Inflammatory macrophage (primary cell): Measurements from ENCODE around the gene OLIG3.

Source experiments
- DNase-seq, 2 donors: peaks; one replicate each; pipeline ENCODE4 v3.0.0-alpha.2; 2020 to 2022
- total RNA-seq, 18 experiments: gene quantifications; one replicate each; lab custom pipeline; 2026; ENCODE audit warnings: mixed read lengths in 6 of 18, inconsistent platforms in 2 of 18; lab: John Stamatoyannopoulos, UW

The OLIG3 gene
- 0 to 0.06 (median 0) reads per million in 18 experiments for total RNA-seq

DNA sequence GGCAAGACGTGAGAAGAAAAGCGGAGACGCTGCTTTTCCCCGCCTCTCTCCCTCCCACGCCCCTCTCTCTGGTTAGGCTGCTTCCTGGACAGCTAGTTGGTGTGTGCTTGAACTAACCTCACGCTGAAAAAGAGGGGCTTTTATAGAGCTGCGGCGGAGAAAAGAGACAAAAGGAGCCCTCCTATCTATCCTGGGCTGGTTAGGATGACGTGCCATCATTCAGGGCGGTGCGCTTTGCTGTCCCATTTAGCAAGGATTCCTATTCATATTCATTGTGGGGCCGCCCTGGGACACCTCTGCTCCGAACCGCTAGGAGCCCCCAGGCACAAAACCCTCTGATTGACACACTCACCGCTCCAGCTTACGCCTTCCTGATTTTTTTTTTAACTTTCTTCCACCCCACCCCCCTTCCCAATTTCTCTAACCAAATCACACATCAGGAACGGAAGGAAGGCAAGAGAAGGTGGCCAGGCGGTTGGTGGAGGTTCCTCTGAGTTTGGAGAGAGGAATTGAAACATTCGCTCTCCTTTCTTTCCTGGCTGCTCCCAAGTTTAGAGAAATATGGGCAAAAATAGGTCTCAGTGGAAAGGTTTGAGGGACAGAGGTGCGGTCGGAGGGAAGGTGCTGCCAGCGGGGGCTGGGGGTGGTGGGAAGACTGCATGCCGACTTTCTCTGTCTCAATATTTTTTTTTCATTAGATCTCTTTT, at the start of gene OLIG3:
Gene OLIG3, minus strand, starts transcription at position 114 of the 707 bp plus-strand sequence. CDS start 224 bp downstream, outside the sequence.
- DNase-seq = no peak

- DNase-seq = no peak
Observed at GRCh38 chr6:137543114-137543513, 48.9 kb upstream of the OLIG3 start.

DNA sequence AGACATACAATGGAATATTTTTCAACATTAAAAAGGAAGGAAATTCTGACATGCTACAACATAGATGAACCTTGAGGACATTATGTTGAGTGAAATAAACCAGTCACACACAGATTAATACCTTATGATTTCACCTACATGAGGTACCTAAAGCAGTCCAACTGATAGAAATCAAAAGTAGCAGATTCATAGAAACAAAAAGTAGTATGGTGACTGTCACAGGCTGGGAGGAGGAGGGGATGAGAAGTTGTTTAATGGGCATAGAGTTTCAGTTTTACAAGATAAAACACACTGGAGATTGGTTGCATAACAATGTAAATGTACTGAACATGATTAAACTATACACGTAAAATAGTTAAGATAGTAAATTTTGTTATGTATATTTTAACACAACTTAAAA, 48.5 kb upstream of the OLIG3 start:
- no peak for DNase-seq

DNA sequence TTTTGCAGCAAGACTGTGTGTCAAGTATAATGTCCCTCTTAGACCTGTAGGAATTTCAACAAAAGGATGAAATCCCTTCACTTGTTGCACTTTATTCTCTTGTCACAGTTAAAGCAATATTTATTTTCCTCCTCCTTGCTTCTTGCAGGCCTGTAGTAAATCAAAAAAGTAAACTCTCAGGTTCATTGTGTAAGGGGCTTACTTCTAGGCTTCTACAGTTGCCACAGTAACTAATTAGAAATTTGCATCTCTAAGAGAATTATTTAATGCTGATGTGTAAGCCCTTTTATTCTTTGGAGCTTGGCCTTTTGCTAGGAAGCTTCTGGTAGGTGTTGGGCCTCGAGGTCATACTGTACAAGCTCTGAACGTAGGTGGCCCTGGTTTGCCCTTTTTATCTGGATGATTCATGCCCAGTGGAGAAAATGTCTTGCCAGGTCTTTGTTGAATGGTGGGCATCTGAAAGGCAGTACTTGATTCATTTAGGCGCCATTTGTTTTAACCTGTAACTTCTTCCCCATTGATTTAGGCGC, 47.4 kb upstream of the OLIG3 start:
- no peak for DNase-seq

DNA sequence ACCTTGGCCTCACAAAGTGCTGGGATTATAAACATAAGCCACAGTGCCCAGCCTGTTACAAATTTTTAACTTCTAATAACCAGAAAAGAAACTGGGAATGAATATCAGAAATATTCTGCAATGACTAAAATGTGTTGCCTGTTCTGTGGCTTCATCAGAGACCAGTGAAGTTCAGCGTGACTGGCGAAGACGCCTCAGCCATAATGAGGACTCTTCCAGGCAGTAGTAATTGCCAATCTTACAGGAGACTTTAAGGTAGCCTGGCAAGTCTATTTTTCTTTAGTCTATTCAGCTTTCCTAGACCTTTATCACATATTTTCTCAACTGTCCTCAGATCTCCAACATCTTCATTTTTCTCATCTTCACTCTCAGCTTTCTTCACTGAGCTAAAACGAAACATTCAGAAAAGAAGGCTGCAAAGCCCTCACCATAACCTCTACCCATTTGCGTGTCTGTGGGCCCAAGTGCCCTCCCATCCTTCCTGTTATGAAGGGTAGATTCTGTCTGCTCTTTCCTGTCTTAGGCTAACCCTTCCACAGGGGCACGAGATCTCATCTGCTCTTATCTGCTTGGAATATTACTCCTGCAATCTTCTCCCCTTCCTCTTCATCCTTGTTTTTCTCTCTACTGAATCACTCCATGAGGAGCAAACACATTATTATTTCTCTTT, 42.0 kb upstream of the OLIG3 start:
- DNase-seq = no peak

GRCh38 chr6:137531376-137532092, 37.3 kb upstream of the OLIG3 start:
- no peak for DNase-seq

- no peak for DNase-seq
Observed at GRCh38 chr6:137530404-137530803, 36.2 kb upstream of the OLIG3 start.

DNA sequence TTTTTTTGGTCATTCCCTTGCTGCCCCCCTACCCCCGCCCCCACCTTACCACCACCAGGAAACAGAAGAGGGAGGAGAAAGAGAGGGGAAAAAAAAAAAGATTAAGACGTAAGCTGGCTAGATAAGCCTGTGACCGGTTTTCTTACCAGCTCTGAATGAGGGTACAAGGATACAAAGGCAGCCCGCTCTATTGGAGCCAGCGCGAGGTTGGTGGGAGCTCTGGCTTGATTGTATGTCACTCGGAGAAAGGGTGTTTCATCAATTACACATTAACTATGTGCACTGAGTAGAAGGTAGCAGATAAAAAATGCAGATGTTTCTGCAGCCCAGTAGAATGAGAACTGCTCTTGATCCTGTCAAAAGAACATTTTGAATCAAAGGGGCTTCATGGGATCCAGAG, 28.6 kb upstream of the OLIG3 start:
- DNase-seq = no peak

DNA sequence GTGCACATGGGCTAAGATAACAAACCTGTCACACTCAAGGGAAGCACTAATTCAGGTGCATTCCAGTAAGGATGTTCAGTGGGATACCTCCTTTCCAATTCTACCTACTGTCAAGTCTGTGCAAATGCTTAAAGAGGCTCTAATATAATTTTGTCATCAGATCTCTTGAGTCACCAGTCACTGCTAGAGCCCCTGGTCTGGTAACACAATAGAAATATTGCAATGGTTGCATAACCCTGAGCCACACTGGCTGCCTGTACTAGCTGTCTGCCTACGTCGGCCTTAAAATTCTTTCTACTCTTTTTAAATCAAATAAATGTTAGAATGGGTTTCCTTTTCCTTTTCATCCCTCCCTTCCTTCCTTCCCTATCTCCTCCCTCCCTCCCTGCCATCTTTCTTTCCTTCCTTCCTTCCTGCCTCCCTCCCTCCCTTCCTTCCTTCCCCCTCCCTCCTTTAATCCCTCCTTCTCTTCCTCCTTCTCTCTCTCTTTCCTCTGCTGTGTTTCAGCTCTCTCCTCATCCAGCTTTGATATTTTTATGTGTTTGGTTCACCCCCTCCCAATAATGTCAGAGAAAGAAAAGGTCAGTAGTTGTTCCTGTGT, 28.1 kb upstream of the OLIG3 start:
- DNase-seq = no peak

DNA sequence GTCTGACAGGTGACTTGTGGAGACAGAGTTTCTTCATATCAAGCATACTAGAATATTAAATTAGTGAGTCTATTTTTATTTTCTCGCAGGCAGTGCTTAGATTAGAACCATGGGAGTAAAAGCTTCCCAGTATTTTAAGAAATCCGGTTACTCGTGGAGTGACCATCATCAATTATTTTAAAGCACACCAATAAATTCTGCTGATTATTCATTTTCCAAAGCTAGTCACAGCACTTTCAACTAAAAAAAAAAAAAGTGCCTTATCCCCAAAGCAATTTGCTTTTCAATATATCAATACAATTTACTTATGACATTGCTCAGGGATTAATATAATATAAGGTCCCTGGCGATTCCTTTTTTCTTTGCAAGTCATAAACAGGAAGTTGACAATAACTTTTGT, 26.3 kb upstream of the OLIG3 start:
- no peak for DNase-seq

- DNase-seq = no peak
Observed at GRCh38 chr6:137519629-137520176, 25.5 kb upstream of the OLIG3 start.

DNA sequence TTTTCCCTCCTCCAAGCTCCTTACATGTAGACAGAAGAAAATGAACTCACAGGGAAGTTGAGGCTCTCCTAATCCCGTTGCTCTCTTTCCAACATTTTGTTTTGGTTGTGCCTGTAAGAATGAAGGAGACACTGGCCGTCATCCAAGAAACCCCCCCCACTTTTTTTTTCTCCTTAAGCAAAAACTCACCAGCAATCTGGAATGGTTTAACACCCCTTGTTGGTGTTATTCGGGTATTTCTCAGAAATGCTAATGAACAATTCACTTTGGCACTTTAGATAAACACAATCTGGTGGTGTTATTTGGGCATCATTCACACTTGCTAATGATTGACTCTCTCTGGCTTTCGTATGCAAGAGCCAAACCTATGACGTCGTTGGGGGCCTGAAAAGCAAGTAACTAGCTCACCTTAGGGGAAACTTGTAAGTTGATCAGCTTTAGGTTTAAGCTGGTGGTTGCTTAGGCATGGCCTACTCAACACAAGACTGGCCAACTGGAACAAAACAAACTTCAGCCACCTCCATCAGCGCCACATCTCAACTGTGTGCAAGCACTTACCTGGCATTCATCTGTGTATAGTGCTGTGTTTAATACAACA, 24.3 kb upstream of the OLIG3 start:
- no peak for DNase-seq

DNA sequence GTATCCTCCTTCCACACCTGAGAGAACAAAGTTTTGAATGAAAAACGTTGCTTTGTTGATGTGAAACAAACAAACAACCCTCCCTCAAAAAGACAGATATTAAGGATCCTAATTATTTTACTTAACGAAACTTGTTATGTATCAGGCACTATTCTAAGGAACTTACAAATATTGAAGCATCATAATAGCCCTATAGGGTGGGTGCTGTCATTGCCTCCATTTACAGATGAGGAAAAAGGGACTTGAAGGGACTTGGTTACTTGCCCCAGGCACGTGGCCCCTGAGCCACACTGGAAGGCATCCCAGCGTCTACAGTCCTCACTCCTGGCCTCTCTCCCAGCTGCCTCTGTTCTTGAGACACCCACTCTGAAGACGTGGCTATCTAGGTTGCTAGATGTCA, 20.2 kb upstream of the OLIG3 start:
- no peak for DNase-seq

DNA sequence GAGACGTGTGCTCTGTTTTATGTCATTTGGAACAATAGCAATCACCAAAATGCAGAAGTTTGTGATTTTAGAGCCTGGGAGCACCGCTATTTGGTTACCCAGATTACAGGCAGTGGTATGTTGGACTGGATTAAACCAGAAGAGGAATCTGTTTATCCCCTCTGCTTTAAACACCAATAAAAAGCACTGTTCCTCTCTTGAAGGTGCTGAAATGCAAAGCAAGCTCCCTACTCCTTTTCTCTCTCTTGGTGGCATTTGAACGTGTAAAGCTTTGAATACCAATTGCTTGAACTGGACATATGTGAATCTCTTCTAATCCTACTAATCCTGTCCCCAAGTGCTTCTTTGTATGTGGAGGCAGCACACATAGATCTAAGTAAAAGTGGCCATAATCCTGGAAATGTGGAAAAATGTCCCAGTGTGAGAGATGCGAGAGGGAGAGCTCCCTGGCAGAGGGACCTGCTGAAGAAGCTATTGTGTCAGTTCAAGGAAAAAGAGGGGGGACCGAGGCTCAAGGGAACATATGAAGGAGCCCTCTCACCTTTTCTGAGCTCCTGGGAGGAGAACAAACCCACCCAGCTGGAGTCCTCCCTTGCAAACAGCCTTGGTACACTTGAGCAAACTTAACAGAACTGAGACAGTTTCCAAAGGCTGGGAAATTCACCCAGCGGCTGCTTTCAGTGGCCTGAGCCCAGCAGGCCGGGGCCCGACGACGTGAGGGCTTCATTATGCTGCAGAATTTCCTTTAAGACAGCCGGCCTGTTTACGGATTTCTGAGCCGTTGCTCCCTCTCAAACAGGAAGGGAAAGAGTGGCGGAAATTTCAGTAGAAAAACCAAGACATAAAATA, 18.8 kb upstream of the OLIG3 start:
- DNase-seq = no peak

DNA sequence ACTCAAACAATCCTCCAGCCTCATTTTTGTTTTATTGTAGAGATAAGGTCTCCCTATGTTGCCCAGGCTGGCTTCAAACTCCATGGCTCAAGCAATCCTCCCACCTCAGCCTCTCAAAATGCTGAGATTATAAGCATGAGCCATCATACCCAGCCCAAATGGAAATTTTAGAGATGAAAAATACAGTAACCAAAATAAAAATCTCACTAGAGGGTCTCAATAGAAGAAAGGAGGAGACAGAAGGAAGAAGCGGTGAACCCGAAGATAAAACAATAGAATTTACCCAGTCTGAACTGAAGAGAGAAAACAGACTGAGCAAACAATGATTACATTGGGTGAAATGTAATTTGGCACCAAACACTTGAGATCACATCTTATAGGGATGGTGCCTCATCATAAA, 16.7 kb upstream of the OLIG3 start:
- no peak for DNase-seq

- DNase-seq = no peak
Observed at GRCh38 chr6:137498481-137499190, 4.4 kb upstream of the OLIG3 start.

- no peak for DNase-seq
Observed at GRCh38 chr6:137497721-137498463, 3.7 kb upstream of the OLIG3 start.

DNA sequence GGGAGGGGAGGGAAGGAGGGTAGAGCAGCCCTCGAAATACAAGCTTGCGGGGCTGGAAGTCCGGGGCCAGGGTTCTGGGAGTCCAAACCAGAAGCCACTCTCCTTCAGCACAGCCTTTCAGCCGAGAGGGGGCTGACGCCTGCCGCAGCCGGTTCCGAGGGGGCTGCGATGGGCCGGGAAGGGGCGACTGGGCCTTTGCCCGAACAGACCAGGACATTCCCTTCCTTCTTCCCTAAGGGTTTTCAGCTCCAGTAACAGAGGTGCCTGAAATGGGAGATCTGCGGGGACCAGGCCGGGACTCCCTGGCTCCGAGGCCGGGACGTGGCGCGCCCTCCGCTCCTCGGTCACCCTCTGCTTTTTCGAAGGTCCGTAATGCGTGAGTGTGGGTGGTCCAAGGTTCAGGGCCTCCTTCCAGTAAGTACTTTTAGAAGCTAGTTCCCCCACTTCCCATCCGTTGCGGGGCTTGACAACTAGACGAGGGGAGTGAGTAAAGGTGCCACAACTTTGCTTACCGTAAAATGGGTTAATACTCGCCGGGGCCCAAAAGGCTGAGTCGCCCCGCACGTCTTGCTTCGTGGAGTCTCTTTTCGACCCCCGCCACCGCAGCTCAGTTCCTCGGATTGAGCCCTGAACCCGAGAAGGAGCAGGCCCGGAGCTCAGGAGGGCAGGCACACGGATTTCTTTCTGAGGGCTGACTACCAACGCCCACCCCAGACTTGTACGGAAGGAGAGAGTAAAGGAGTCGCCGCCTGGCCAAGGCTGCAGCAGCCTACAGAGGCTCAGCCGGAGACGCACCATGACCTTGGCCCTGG, 2.9 kb upstream of the OLIG3 start:
- no peak for DNase-seq

DNA sequence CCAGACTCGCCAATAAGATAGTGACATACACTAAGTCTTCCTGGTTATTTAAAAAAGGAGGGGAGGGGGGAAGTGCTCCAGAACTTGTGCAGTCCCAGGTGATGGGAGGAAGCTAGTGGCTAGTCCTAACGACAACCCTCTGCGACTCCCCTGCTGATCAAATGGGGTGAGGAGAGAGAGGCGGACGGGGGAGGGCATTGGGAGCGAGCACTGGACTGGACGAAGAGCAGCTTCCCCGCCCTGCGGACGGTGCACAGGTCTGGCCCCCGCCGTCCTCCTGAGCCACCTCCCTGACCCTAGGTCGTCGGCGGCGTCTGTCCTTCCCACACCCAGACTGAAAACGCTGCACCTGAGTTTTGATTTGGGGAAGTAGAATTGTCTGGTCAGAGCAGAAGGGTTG, 2.2 kb upstream of the OLIG3 start:
- DNase-seq = no peak
